Measurements from ENCODE around the gene FAM114A1. TPM values are rescaled to one million over a fixed set of nuclear protein-coding genes. Genes with fewer than 3 reads are reported as not detected.

Gene FAM114A1
- 489 and 527 TPM in 2 replicates for total RNA-seq

GRCh38 chr4:38867478-38868058, at the start of gene FAM114A1:
TSS of gene FAM114A1 (plus strand) at chr4:38867806. CDS start at chr4:38878079, 10,273 bp downstream.

GRCh38 chr4:38856524-38857337, 10.9 kb upstream of the FAM114A1 start, which contains the start of gene TLR6:
TSS of gene TLR6 (minus strand) at chr4:38856817. CDS start at chr4:38829473, 27,344 bp downstream.

Other genes starting within 250 kb of the FAM114A1 start
- 7.6 and 9.8 TPM in 2 replicates for gene KLF3, start 203.6 kb upstream of the FAM114A1 start, total RNA-seq
- under 0.01 TPM in 1 of 2 replicates, not detected in the other for gene TLR10, start 84.8 kb upstream of the FAM114A1 start, total RNA-seq
- 0.96 and 1.4 TPM in 2 replicates for gene TLR1, start 63.0 kb upstream of the FAM114A1 start, total RNA-seq
- 2.3 and 2.5 TPM in 2 replicates for gene TLR6, start 11.0 kb upstream of the FAM114A1 start, total RNA-seq
- gene TMEM156, start 164.6 kb downstream of the FAM114A1 start, total RNA-seq = under 0.01 and 0.58 TPM in 2 replicates
- 47.7 and 74.7 TPM in 2 replicates for gene KLHL5, start 194.4 kb downstream of the FAM114A1 start, total RNA-seq

All from regular cardiac myocyte (primary cell).